ENCODE measurements around the gene RNF222. TPM values are rescaled to one million over a fixed set of nuclear protein-coding genes. Genes with fewer than 3 reads are reported as not detected.
A peak's percentile ranks its signal among the peaks of the same experiment; 100 is the strongest.
"Not testable (repeated sequence)": the region's sequence is repeated elsewhere in the genome, so short reads cannot be mapped to it uniquely, and the experiment has no call there.

RNF222 gene
- total RNA-seq, 1 donor from 2014 or later = not detected

GRCh38 chr17:8360260-8360659, 37.4 kb downstream of the RNF222 start:
- DNase-seq (ENCODE audit: low spot score) (no peak), ATAC-seq (no peak)
- intact Hi-C loops (cut with DNase I) = no loop called here

GRCh38 chr17:8359769-8360168, 37.9 kb downstream of the RNF222 start:
- no peak for DNase-seq (ENCODE audit: low spot score)

GRCh38 chr17:8357910-8358309, 39.7 kb downstream of the RNF222 start:
- intact Hi-C loops (cut with DNase I) = no loop called here
- DNase-seq (ENCODE audit: low spot score) (no peak), ATAC-seq (no peak)

More at GRCh38 chr17:8359769-8360168, 37.9 kb downstream of the RNF222 start:
- peak; percentile 98 for ATAC-seq
- intact Hi-C loops (cut with DNase I) = no loop called here

- intact Hi-C loops (cut with DNase I) = no loop called here
- ATAC-seq (no peak), DNase-seq (ENCODE audit: low spot score) (no peak)
These were observed 43.4 kb downstream of the RNF222 start for GRCh38 chr17:8354236-8354635.

- intact Hi-C loops (cut with DNase I) = no loop called here
- DNase-seq (ENCODE audit: low spot score) = no peak
- no peak for ATAC-seq
These were observed 43.9 kb downstream of the RNF222 start for GRCh38 chr17:8353736-8354135.

- ATAC-seq (no peak), DNase-seq (ENCODE audit: low spot score) (no peak)
- intact Hi-C loops (cut with DNase I) = no loop called here
These were observed 47.3 kb downstream of the RNF222 start for GRCh38 chr17:8350339-8350738.

- ATAC-seq; intact Hi-C loops (cut with DNase I); DNase-seq (ENCODE audit: low spot score): not testable (repeated sequence)
These were observed 50.6 kb downstream of the RNF222 start for GRCh38 chr17:8347001-8347400.

- no peak for ATAC-seq
- DNase-seq (ENCODE audit: low spot score) = no peak
- intact Hi-C loops (cut with DNase I) = no loop called here
These were observed 51.5 kb downstream of the RNF222 start for GRCh38 chr17:8345951-8346665.

- ATAC-seq (no peak), DNase-seq (ENCODE audit: low spot score) (no peak)
- intact Hi-C loops (cut with DNase I) = no loop called here
These were observed 52.5 kb downstream of the RNF222 start for GRCh38 chr17:8345052-8345690.

GRCh38 chr17:8341456-8341855, 56.2 kb downstream of the RNF222 start:
- ATAC-seq (no peak), DNase-seq (ENCODE audit: low spot score) (no peak)
- intact Hi-C loops (cut with DNase I) = no loop called here

Other genes starting within 250 kb of the RNF222 start
- 182 TPM for gene PER1, start 245.4 kb downstream of the RNF222 start, total RNA-seq
- 108 TPM for gene VAMP2, start 234.9 kb downstream of the RNF222 start, total RNA-seq
- 23.0 TPM for gene TMEM107, start 221.4 kb downstream of the RNF222 start, total RNA-seq
- 14.4 TPM for gene BORCS6, start 207.6 kb downstream of the RNF222 start, total RNA-seq
- gene AURKB, start 187.3 kb downstream of the RNF222 start, total RNA-seq = 48.5 TPM
- gene CTC1, start 149.8 kb downstream of the RNF222 start, total RNA-seq = 54.5 TPM
- 27.5 TPM for gene PFAS, start 148.5 kb downstream of the RNF222 start, total RNA-seq
- gene RANGRF, start 109.2 kb downstream of the RNF222 start, total RNA-seq = 20.9 TPM
- 6.7 TPM for gene SLC25A35, start 102.4 kb downstream of the RNF222 start, total RNA-seq
- 32.1 TPM for gene ARHGEF15, start 87.6 kb downstream of the RNF222 start, total RNA-seq
- not detected for gene ODF4, start 58.0 kb downstream of the RNF222 start, total RNA-seq
- gene RPL26, start 14.6 kb downstream of the RNF222 start, total RNA-seq = 1,229 TPM
- 86.7 TPM for gene NDEL1, start 38.1 kb upstream of the RNF222 start, total RNA-seq
- 75.7 TPM for gene MYH10, start 232.9 kb upstream of the RNF222 start, total RNA-seq

Measured in sciatic nerve (tissue), 2 donors.